Neural progenitor cell (in vitro differentiated cells): Measurements from ENCODE around the gene VTI1A. TPM values are rescaled to one million over a fixed set of nuclear protein-coding genes. Genes with fewer than 3 reads are reported as not detected.

Experiments used
- DNase-seq: peaks from one replicate; pipeline ENCODE4 v3.0.0-alpha.2; 2016; ENCODE audit warnings: low spot score
- H2AFZ ChIP-seq: fragments of 200-600 bp; sonication (generic); replicated peaks from 2 replicates; pipeline ENCODE4 v1.6.1; 2016; ENCODE audit warnings: antibody characterized with exemption
- H3F3A ChIP-seq: fragments of 200-600 bp; sonication (generic); 2 replicates; pipeline ENCODE4 v1.6.1; 2016; ENCODE audit warnings: antibody characterized with exemption, low read depth
- H3K27ac ChIP-seq: fragments of 200-600 bp; sonication (generic); 2 replicates; pipeline ENCODE4 v1.5.1; 2016; ENCODE audit warnings: mild to moderate bottlenecking
- H3K27me3 ChIP-seq: fragments of 200-600 bp; sonication (generic); 2 replicates; pipeline ENCODE4 v1.6.1; 2016; ENCODE audit warnings: mild to moderate bottlenecking, moderate library complexity
- H3K36me3 ChIP-seq: fragments of 200-600 bp; sonication (generic); 2 replicates; pipeline ENCODE4 v1.5.1; 2016
- H3K4me1 ChIP-seq: fragments of 200-600 bp; sonication (generic); 2 replicates; pipeline ENCODE4 v1.6.1; 2016; ENCODE audit warnings: mixed run types
- H3K4me2 ChIP-seq: fragments of 200-600 bp; sonication (generic); 2 replicates; pipeline ENCODE4 v1.6.1; 2016
- H3K4me3 ChIP-seq: fragments of 200-600 bp; sonication (generic); 2 replicates; pipeline ENCODE4 v1.5.1; 2016
- H3K79me2 ChIP-seq: fragments of 200-600 bp; sonication (generic); 2 replicates; pipeline ENCODE4 v1.6.1; 2016; ENCODE audit warnings: low read depth
- H3K9ac ChIP-seq: fragments of 200-600 bp; sonication (generic); 2 replicates; pipeline ENCODE4 v1.6.1; 2016
- H3K9me3 ChIP-seq: fragments of 200-600 bp; sonication (generic); 2 replicates; pipeline ENCODE4 v1.5.1; 2016; ENCODE audit warnings: low read depth
- H4K20me1 ChIP-seq: fragments of 200-600 bp; sonication (generic); 2 replicates; pipeline ENCODE4 v1.6.1; 2016; ENCODE audit warnings: low read depth
- H3K27ac Mint-ChIP-seq: 3 replicates; pipeline ENCODE4 v1.8.0; 2021; ENCODE audit warnings: mixed read lengths
- H3K27me3 Mint-ChIP-seq: 2 replicates; pipeline ENCODE4 v1.8.0; 2022; ENCODE audit warnings: low read depth, mild to moderate bottlenecking, inconsistent platforms, moderate library complexity, mixed read lengths; ENCODE audit not compliant: insufficient read depth
- H3K36me3 Mint-ChIP-seq: 3 replicates; pipeline ENCODE4 v1.8.0; 2021; ENCODE audit warnings: mixed read lengths
- H3K4me1 Mint-ChIP-seq: 3 replicates; pipeline ENCODE4 v1.8.0; 2021; ENCODE audit warnings: mixed read lengths
- H3K4me3 Mint-ChIP-seq: 3 replicates; pipeline ENCODE4 v1.8.0; 2021; ENCODE audit warnings: mild to moderate bottlenecking, moderate library complexity, mixed read lengths
- H3K9me3 Mint-ChIP-seq: 3 replicates; pipeline ENCODE4 v1.8.0; 2020; ENCODE audit warnings: mixed read lengths
- EZH2 ChIP-seq: fragments of 200-600 bp; sonication (generic); IDR thresholded peaks from 2 replicates; pipeline ENCODE4 v1.6.1; 2017; ENCODE audit warnings: antibody characterized with exemption, mild to moderate bottlenecking, moderate library complexity
- EZH2phosphoT487 ChIP-seq: fragments of 200-600 bp; sonication (generic); IDR thresholded peaks from 2 replicates; pipeline ENCODE4 v1.6.1; 2017; ENCODE audit warnings: antibody characterized with exemption
- total RNA-seq: library from RNA; depleted of rRNA; stranded (reverse); fragments of >200 nt; gene quantifications from 2 replicates; pipeline ENCODE4 v1.2.3, GENCODE V29; 2015; ENCODE audit warnings: low replicate concordance
- TF ChIP-seq, protein P1 (sequence below): fragments of 200-600 bp; sonication (generic); IDR thresholded peaks from 2 replicates; pipeline ENCODE4 v1.5.1; 2017; ENCODE audit warnings: antibody characterized with exemption, mild to moderate bottlenecking

VTI1A gene
- total RNA-seq, 1 donor from 2014 or later, result 28.8 TPM

DNA sequence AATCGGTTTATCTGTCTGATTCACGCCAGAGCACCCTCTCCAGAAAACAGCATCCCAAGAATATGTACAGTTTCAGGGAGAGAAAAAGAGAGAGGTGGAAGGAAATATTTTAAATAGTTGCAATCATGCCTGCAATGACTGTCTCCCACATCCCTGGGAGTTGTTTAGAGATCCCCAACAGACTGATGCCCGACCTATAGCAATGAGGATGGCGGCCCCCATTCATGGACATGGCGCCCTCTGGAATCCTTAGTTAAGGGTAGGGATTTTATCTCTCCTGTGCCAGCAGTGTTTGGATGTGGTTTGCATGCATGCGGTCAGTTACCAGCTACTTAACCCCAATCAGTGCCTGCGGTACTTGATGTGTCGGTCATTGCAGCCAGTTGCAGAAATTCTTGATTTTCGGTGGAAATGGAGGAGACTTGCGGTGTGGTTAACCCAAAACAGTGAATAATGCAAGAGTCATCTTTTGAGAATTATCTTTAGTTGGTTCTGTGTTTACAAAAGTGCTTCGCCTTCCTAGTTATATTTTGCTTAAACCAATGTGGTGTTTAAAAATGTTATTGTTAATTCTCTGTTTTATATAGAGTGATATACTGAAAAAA, 317.0 kb downstream of the VTI1A start:
- no peaks in the 10 kb centered on the region for H3K27me3 ChIP-seq
- DNase-seq, result no peak
- peaks cover 23% of the 10 kb centered on the region for H3K4me1 ChIP-seq
- no peaks in the 10 kb centered on the region for H3K9me3 Mint-ChIP-seq
- H3K36me3 Mint-ChIP-seq, result no peaks in the 10 kb centered on the region
- no peak overlapping the region for H3K4me3 Mint-ChIP-seq
- peaks cover 10% of the 10 kb centered on the region for H3F3A ChIP-seq
- no peak overlapping the region for H3K9ac ChIP-seq
- no peak overlapping the region for H3K27ac ChIP-seq
- H3K4me2 ChIP-seq, result no peak overlapping the region
- H3K9me3 ChIP-seq, result no peaks in the 10 kb centered on the region
- H3K4me3 ChIP-seq, result no peak overlapping the region
- no peak overlapping the region for H3K27ac Mint-ChIP-seq
- H2AFZ ChIP-seq, result no peak overlapping the region
- H3K36me3 ChIP-seq, result no peaks in the 10 kb centered on the region
- H3K4me1 Mint-ChIP-seq, result peaks cover 5% of the 10 kb centered on the region
- H3K79me2 ChIP-seq, result no peaks in the 10 kb centered on the region
- peaks cover 2% of the 10 kb centered on the region for H3K27me3 Mint-ChIP-seq
- H4K20me1 ChIP-seq, result no peaks in the 10 kb centered on the region
- TF ChIP-seq EZH2 (no peak), EZH2phosphoT487 (no peak)
- TF ChIP-seq, protein P1, sequence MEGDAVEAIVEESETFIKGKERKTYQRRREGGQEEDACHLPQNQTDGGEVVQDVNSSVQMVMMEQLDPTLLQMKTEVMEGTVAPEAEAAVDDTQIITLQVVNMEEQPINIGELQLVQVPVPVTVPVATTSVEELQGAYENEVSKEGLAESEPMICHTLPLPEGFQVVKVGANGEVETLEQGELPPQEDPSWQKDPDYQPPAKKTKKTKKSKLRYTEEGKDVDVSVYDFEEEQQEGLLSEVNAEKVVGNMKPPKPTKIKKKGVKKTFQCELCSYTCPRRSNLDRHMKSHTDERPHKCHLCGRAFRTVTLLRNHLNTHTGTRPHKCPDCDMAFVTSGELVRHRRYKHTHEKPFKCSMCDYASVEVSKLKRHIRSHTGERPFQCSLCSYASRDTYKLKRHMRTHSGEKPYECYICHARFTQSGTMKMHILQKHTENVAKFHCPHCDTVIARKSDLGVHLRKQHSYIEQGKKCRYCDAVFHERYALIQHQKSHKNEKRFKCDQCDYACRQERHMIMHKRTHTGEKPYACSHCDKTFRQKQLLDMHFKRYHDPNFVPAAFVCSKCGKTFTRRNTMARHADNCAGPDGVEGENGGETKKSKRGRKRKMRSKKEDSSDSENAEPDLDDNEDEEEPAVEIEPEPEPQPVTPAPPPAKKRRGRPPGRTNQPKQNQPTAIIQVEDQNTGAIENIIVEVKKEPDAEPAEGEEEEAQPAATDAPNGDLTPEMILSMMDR, result no peak

DNA sequence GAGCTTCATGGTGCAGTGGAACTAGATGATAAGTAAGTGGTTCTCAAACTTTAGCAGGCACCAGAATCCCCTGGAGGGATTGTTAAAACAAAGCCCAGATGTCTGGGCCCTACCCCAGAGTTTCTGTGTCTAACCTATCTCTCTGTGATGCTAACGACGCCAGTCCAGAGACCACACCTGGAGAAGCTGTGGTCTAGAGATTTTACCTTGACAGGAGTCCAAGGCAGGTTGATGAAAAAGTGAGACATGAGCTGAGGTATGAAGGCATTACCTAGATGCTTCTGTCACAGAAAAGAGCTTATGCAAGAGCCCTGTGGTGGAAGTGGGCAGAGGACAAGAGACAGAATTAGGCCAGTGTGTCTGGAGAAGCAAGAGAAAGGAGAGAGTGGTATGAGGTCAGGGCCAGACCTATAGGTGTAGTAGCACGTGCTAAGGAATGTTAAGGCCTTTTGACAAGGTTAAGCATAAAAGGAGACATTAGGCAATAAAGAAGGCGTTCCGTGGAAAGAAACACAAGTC, 318.8 kb downstream of the VTI1A start:
- H3K4me3 ChIP-seq, result no peak overlapping the region
- TF ChIP-seq EZH2 (no peak), EZH2phosphoT487 (no peak)
- TF ChIP-seq, protein P1, result no peak

DNA sequence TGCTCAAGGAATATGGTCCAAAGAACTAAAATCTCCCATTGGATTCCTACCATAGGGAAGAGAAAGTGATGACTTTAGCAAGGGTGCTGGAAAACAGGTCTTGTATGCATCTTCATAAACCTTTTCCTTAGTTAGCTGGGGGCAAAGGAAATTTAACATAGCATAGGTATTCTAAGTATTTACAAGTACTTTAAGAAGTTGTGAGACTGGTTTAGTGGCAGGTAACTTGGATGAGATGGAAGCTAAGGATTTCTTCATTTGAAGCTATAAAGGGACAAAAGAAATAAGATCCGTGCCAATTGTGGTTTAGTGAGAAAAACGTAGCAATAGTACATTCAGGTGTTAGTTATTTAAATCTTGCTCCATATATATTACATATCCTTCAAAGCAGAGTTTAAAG, 319.6 kb downstream of the VTI1A start:
- no peak for DNase-seq
- Mint-ChIP-seq H3K36me3 (peaks cover 4% of the 10 kb centered on the region), H3K27me3 (peaks cover 2% of the 10 kb centered on the region), H3K4me1 (no peaks in the 10 kb centered on the region), H3K4me3 (no peak overlapping the region), H3K27ac (no peak overlapping the region), H3K9me3 (no peaks in the 10 kb centered on the region)
- Histone ChIP-seq H4K20me1 (no peaks in the 10 kb centered on the region), H3K4me1 (peaks cover 14% of the 10 kb centered on the region), H2AFZ (no peak overlapping the region), H3K4me3 (no peak overlapping the region), H3K9me3 (no peaks in the 10 kb centered on the region), H3K9ac (no peak overlapping the region), H3K4me2 (no peak overlapping the region), H3K27ac (no peak overlapping the region), H3K27me3 (no peaks in the 10 kb centered on the region), H3K79me2 (no peaks in the 10 kb centered on the region), H3F3A (peaks cover 10% of the 10 kb centered on the region), H3K36me3 (no peaks in the 10 kb centered on the region)
- no peak for TF ChIP-seq EZH2

More for the DNA sequence above, 318.8 kb downstream of the VTI1A start:
- H3K4me1 Mint-ChIP-seq, result peaks cover 2% of the 10 kb centered on the region
- Histone ChIP-seq H3K79me2 (no peaks in the 10 kb centered on the region), H3K27ac (no peak overlapping the region), H3K9me3 (no peaks in the 10 kb centered on the region), H4K20me1 (no peaks in the 10 kb centered on the region), H2AFZ (no peak overlapping the region), H3K36me3 (no peaks in the 10 kb centered on the region), H3K27me3 (no peaks in the 10 kb centered on the region), H3K4me2 (no peak overlapping the region), H3K4me1 (peaks cover 22% of the 10 kb centered on the region), H3K9ac (no peak overlapping the region), H3F3A (peaks cover 10% of the 10 kb centered on the region)
- DNase-seq, result no peak
- H3K4me3 Mint-ChIP-seq, result no peak overlapping the region
- no peaks in the 10 kb centered on the region for H3K36me3 Mint-ChIP-seq
- H3K27me3 Mint-ChIP-seq, result peaks cover 2% of the 10 kb centered on the region
- no peaks in the 10 kb centered on the region for H3K9me3 Mint-ChIP-seq
- no peak overlapping the region for H3K27ac Mint-ChIP-seq

DNA sequence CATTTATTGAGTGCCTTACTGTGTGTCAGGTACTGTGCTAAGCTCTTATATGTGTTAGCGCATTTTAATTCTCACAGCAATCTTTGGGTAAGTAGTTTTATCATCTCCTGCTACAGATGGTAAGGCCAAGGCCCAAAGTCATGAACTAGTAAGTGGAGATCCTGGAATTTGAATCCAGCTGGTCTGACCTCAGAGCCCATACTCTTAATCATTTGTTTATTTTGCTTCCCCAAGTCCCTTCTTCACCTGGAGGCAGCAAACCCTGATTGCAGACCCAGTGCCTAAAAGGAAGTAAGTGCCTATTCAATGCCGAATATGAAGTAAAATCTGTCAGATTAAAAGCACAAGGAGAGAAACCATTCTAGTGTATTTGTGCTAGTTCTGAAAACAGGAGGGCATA, 320.1 kb downstream of the VTI1A start:
- TF ChIP-seq EZH2phosphoT487 (no peak), EZH2 (no peak)
- TF ChIP-seq, protein P1, result no peak
- H3K4me1 ChIP-seq, result peaks cover 10% of the 10 kb centered on the region
- Mint-ChIP-seq H3K4me1 (no peaks in the 10 kb centered on the region), H3K27me3 (no peaks in the 10 kb centered on the region), H3K27ac (no peak overlapping the region), H3K9me3 (peaks cover 1% of the 10 kb centered on the region), H3K36me3 (peaks cover 5% of the 10 kb centered on the region), H3K4me3 (no peak overlapping the region)
- H3K9me3 ChIP-seq, result no peaks in the 10 kb centered on the region
- no peaks in the 10 kb centered on the region for H3K36me3 ChIP-seq
- H3K9ac ChIP-seq, result no peak overlapping the region
- no peak overlapping the region for H3K27ac ChIP-seq
- no peak overlapping the region for H3K4me3 ChIP-seq
- H4K20me1 ChIP-seq, result no peaks in the 10 kb centered on the region
- H3K27me3 ChIP-seq, result no peaks in the 10 kb centered on the region
- H2AFZ ChIP-seq, result no peak overlapping the region
- H3K79me2 ChIP-seq, result no peaks in the 10 kb centered on the region
- peaks cover 10% of the 10 kb centered on the region for H3F3A ChIP-seq
- DNase-seq, result no peak
- no peak overlapping the region for H3K4me2 ChIP-seq
